ENCODE data around the gene DIAPH2. TPM values are rescaled to one million over a fixed set of nuclear protein-coding genes. Genes with fewer than 3 reads are reported as not detected.

DIAPH2 gene
- total RNA-seq, 1 donor from 2014 or later: 32.9 TPM

DNA sequence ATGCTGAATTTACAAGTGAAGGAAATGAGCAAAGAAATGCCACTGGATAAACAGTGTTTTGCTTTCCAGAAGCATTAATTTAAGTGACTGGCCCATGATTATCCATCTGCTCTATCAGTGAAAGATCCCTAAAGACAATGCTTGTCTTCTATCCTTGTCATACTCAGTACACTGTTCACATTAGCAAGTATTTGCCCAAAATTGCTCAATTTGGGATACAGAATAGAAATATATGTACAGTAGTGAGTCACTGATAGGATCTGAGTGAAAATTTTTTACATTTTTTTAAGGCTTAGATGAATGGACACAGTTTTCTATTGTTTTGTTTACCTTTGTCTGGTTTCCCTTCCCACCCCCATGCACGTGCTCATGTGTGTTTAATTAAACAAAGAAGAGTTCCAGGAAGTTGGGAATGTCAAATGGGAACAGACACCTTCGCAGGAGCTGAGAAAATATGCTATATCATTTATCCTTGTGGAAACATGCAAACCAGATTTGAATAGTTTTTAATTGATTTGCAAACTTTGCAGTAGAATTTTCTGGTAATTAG, 855.4 kb downstream of the DIAPH2 start:
- no peaks in the 10 kb centered on the region for H3K4me1 ChIP-seq
- no peak for TF ChIP-seq CTCF (IDR thresholded peaks at IDR 0.05)
- intact Hi-C loops (cut with DNase I): no loop called here

GRCh38 chrX:97547877-97548578, 863.4 kb downstream of the DIAPH2 start:
- Histone ChIP-seq H3K27me3 (no peaks in the 10 kb centered on the region), H3K27ac (no peak overlapping the region), H3K4me3 (no peak overlapping the region), H3K4me1 (no peaks in the 10 kb centered on the region), H3K36me3 (no peaks in the 10 kb centered on the region), H3K9me3 (no peaks in the 10 kb centered on the region)
- no peak for DNase-seq
- intact Hi-C loops (cut with DNase I): no loop called here
- TF ChIP-seq CTCF (IDR thresholded peaks at IDR 0.05): no peak
- no peak for ATAC-seq

More for the DNA sequence above, 855.4 kb downstream of the DIAPH2 start:
- no peak overlapping the region for H3K4me3 ChIP-seq
- no peak for DNase-seq
- no peak for ATAC-seq
- H3K9me3 ChIP-seq: no peaks in the 10 kb centered on the region
- no peaks in the 10 kb centered on the region for H3K27me3 ChIP-seq
- H3K27ac ChIP-seq: no peak overlapping the region
- no peaks in the 10 kb centered on the region for H3K36me3 ChIP-seq

GRCh38 chrX:97551821-97552220, 867.2 kb downstream of the DIAPH2 start:
- H3K4me3 ChIP-seq: no peak overlapping the region
- no peak for TF ChIP-seq CTCF (IDR thresholded peaks at IDR 0.05)
- no peaks in the 10 kb centered on the region for H3K4me1 ChIP-seq
- DNase-seq: no peak
- intact Hi-C loops (cut with DNase I): no loop called here
- H3K36me3 ChIP-seq: no peaks in the 10 kb centered on the region
- no peak for ATAC-seq
- no peak overlapping the region for H3K27ac ChIP-seq
- no peaks in the 10 kb centered on the region for H3K9me3 ChIP-seq
- H3K27me3 ChIP-seq: no peaks in the 10 kb centered on the region

- no peaks in the 10 kb centered on the region for H3K9me3 ChIP-seq
- H3K27ac ChIP-seq: no peak overlapping the region
- ATAC-seq (no peak), DNase-seq (no peak)
- no peak for TF ChIP-seq CTCF (IDR thresholded peaks at IDR 0.05)
- no peaks in the 10 kb centered on the region for H3K4me1 ChIP-seq
- H3K27me3 ChIP-seq: no peaks in the 10 kb centered on the region
- no peaks in the 10 kb centered on the region for H3K36me3 ChIP-seq
- no peak overlapping the region for H3K4me3 ChIP-seq
- intact Hi-C loops (cut with DNase I): no loop called here
These were observed 869.2 kb downstream of the DIAPH2 start for GRCh38 chrX:97553833-97554232.

- H3K27ac ChIP-seq: no peak overlapping the region
- H3K27me3 ChIP-seq: no peaks in the 10 kb centered on the region
- no peaks in the 10 kb centered on the region for H3K4me1 ChIP-seq
- DNase-seq (no peak), ATAC-seq (no peak)
- H3K36me3 ChIP-seq: no peaks in the 10 kb centered on the region
- no peaks in the 10 kb centered on the region for H3K9me3 ChIP-seq
- no peak for TF ChIP-seq CTCF (IDR thresholded peaks at IDR 0.05)
- intact Hi-C loops (cut with DNase I): no loop called here
- no peak overlapping the region for H3K4me3 ChIP-seq
These were observed 871.7 kb downstream of the DIAPH2 start for GRCh38 chrX:97556359-97556758.
